ENCODE data around the gene APOBEC3C.
A peak's percentile ranks its signal among the peaks of the same experiment; 100 is the strongest.

Gene APOBEC3C

DNA sequence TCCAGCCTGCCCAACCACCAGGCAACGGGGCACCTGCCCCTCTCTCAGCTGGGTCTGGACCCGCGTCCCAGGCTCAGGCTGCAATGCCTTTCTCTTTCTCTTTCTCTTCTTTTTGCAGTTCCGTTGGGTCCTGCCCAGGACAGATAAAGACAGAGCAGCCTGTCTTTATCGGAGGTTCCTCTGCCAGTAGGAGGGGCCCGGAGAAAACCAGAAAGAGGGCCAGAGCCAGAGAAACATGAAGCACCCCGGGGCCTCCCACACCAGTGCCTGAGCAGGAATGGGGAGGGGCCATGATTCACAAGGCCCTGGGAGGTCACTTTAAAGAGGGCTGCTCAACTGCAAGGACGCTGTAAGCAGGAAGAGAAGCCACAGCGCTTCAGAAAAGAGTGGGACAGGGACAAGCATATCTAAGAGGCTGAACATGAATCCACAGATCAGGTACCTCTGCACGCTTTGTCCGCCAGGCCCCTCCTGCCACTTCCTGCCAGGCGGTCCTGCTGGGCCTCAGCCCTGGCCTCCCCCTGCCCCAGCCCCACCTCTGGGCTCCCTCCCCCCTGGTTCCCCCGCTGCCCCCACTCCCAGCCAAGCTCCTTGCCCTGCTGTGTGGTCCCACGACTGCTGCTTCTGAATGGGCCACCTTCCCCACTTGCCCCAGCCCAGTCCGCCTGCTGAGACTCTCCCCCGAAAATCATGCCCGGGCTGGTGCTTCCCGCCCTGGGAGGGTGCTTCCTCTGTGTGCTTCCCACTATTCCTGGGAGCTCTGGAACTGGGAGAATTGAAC, at the start of gene APOBEC3C:
TSS of gene APOBEC3C (plus strand) at position 316 of the 781 bp plus-strand sequence. CDS start at position 422, 106 bp downstream.
- Mint-ChIP-seq H3K4me1 (peaks cover 43% of the 10 kb centered on the region), H3K9me3 (no peaks in the 10 kb centered on the region), H3K36me3 (peaks cover 21% of the 10 kb centered on the region), H3K27ac (peak within 1 kb of the TSS; percentile 99), H3K27me3 (no peaks in the 10 kb centered on the region), H3K4me3 (peak within 1 kb of the TSS; percentile 100)
- ATAC-seq: peak; percentile 96

DNA sequence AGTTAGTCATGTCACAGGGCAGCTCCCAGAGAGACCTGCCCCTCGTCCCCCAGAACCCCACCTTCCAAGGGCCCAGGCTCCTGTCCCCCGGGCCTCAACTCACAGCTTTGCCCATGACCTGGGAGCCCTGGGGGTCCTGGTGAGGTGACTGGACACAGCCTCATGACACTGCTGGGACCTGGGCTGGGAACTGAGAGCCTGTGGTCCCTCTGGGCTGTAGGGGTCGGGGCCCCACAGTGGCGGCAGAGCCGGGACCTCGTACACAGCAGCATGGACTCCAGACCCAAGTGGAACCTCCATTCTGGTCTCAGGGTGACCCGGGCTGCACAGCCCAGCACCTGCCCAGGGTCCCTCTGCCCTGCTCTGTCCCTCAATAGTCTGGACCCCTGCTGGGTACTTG, 49.8 kb upstream of the APOBEC3C start:
- Mint-ChIP-seq H3K9me3 (no peaks in the 10 kb centered on the region), H3K4me3 (no peak overlapping the region), H3K27me3 (peaks cover 13% of the 10 kb centered on the region), H3K4me1 (peaks cover 24% of the 10 kb centered on the region), H3K27ac (no peak overlapping the region), H3K36me3 (no peaks in the 10 kb centered on the region)
- ATAC-seq: no peak

DNA sequence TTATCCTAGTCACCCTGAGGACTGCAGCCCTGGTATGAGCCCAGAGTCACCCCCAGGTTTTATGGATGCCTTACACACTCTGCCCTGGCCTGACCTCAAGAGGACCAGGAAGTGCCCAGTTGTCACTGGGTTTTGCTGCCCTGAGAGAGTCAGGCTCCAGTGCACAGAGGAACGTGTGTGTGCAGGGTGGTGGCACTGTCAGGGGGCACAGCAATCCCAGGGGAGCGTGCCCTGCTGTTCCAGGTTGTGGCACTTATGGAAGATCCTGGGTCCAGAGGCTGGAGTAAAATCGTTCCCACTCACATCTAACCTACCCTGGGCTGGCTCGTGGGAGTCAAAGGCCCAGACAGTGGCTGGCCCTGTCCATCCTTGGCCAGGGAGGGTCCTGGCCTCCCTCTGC, 49.1 kb upstream of the APOBEC3C start:
- no peak for ATAC-seq
- H3K4me3 Mint-ChIP-seq: no peak overlapping the region
- peaks cover 25% of the 10 kb centered on the region for H3K4me1 Mint-ChIP-seq
- H3K9me3 Mint-ChIP-seq: no peaks in the 10 kb centered on the region
- H3K36me3 Mint-ChIP-seq: no peaks in the 10 kb centered on the region
- H3K27ac Mint-ChIP-seq: no peak overlapping the region
- H3K27me3 Mint-ChIP-seq: peaks cover 8% of the 10 kb centered on the region

DNA sequence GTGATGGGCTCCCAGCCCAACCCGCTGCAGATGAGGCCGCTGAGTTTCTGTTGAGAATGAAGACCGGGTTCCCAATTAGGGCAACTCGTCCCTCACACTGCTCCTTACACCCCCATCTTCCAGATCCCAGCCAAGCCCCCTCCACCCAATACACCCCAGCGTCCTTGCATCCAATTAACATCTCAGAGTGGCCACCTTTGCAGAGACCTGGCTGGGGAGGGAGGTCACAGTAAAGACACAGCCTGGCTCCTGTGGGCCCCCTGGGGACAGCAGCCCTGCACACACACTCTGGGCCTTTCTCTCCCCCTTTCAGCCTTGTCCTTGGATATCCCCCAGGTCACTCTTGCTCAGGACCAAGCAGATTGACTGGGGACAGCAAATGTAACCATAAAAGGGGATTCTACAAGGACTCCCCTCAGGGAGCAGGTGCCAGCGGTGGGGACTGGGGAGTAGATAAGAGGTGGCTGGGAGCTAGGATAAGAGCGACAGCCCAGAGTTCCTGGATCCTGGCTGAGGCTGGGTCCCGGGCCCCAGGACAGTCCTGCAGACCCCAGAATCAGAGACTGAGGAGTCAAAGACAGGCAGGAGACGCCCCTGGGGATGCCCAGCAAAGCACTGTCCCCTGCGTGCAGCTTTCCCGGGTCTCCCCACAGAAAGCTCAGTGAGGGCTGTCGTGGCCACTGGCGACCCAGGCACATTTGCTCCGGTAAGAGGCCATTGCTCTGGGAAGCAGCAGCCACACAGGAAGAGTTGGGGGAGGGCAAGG, 48.3 kb upstream of the APOBEC3C start:
- H3K27ac Mint-ChIP-seq: no peak overlapping the region
- no peak overlapping the region for H3K4me3 Mint-ChIP-seq
- peaks cover 15% of the 10 kb centered on the region for H3K27me3 Mint-ChIP-seq
- no peak for ATAC-seq
- no peaks in the 10 kb centered on the region for H3K36me3 Mint-ChIP-seq
- H3K9me3 Mint-ChIP-seq: no peaks in the 10 kb centered on the region
- H3K4me1 Mint-ChIP-seq: peaks cover 25% of the 10 kb centered on the region

DNA sequence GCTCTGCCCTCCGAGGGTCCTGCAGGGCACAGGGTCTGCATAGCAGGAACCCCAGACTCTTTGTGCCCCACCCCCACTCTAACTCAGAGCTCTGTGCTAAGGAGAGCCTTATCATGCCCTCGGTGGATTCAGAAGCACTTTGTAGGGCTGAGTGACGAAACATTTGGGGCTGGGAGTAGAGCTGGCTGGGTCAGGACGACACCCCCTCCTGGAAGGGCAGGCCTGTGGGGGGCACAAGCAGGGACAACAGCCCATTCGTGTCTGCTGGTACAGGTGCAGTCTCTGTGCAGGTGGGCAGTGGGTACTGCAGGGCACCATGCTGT, 47.7 kb upstream of the APOBEC3C start:
- no peaks in the 10 kb centered on the region for H3K36me3 Mint-ChIP-seq
- H3K4me3 Mint-ChIP-seq: no peak overlapping the region
- peak overlapping the region; percentile 69 for H3K27ac Mint-ChIP-seq
- H3K27me3 Mint-ChIP-seq: peaks cover 18% of the 10 kb centered on the region
- H3K9me3 Mint-ChIP-seq: no peaks in the 10 kb centered on the region
- ATAC-seq: no peak
- peaks cover 25% of the 10 kb centered on the region for H3K4me1 Mint-ChIP-seq

DNA sequence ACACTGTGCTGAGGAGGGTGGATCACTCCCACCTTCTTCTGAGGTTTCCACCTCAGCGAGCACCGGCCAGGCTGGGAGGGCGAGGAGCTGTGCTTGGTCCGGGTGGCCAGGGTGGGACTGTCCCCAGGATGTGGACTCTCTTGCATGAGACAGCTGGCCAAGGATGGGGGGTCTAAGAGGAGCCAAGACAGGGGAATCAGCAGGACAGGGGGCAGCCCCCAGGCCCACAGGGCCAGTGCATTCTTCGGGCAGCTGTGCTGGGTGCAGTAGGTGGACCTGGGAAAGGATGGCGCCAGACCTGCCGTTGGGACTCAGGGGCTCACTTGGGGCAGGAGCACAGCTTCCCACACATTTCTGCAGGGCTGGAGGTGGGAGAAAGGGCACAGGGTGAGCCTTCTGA, 47.1 kb upstream of the APOBEC3C start:
- Mint-ChIP-seq H3K4me3 (no peak overlapping the region), H3K27me3 (peaks cover 18% of the 10 kb centered on the region), H3K4me1 (peaks cover 25% of the 10 kb centered on the region), H3K9me3 (no peaks in the 10 kb centered on the region), H3K27ac (peak overlapping the region; percentile 69), H3K36me3 (no peaks in the 10 kb centered on the region)
- ATAC-seq: no peak

DNA sequence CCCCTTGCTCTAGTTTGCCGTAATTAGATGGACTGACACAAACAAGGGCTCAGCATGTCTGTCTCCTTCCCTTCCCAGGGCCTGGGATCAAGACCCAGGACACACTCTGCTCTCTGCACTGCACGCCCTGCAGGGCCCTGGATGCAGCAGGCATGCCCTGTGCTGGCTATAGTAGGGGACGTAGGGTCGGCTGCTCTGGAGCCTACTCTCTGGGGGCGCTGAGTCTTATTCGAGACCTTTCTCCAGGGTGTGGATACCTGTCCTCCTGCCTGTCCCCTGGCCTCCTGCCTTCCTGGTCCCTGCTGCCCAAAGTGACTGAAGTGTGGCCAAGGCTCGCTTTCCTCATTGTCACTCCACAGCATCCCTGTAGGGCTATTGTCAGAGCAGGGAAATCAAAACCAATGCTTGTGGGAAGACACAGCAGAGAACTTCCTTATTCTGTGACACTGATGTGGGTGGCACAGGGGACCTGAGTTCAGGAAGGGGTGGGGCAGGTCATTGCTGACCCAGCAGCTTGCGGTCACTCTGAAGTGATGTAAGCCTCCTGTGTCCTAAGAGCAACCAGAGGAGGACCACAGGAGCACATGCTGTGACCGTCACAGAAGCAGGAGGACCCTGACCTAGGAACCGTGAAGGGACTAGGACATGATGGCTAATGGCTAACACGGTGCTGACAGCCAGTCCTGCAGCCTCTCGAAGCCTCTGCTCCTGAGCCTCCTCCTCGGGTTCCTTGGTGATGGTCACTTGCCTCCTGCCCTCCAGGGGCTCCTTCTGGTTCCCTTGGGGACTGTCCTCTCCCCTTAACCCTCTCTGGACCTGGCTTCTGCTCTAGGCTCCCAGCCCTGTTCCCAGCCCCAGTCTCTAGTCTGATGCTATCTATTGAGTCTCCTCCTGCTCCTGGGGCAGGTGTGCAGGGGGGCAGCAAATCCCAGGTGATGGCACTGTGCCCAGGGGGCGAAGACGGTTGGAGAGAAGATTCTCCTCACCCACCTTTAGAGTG, 46.3 kb upstream of the APOBEC3C start:
- Mint-ChIP-seq H3K27me3 (peaks cover 18% of the 10 kb centered on the region), H3K4me1 (peaks cover 25% of the 10 kb centered on the region), H3K9me3 (no peaks in the 10 kb centered on the region), H3K27ac (peak overlapping the region; percentile 42), H3K36me3 (no peaks in the 10 kb centered on the region), H3K4me3 (no peak overlapping the region)
- peak; percentile 67 for ATAC-seq

DNA sequence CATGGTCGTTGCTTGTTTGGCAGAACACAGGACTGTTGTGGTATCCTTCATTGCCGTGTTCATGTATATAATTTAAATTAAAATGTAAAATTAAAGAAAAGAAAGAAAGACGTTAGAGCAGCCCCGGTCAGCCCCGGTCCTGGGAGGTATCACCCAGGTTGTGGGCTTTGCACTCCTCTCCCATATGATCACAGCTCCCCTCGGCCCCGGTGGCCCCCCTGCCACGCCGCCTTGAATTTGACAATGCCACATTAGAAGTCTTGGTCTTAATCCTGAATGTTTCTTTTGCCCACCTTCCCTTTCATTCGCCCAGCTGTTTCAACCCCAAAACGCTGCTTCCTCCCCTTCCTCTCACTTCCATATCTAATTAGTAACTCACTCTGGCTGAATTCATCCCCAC, 45.3 kb upstream of the APOBEC3C start:
- Mint-ChIP-seq H3K36me3 (no peaks in the 10 kb centered on the region), H3K9me3 (no peaks in the 10 kb centered on the region), H3K27me3 (peaks cover 18% of the 10 kb centered on the region), H3K27ac (no peak overlapping the region), H3K4me1 (peaks cover 25% of the 10 kb centered on the region), H3K4me3 (no peak overlapping the region)
- ATAC-seq: no peak

DNA sequence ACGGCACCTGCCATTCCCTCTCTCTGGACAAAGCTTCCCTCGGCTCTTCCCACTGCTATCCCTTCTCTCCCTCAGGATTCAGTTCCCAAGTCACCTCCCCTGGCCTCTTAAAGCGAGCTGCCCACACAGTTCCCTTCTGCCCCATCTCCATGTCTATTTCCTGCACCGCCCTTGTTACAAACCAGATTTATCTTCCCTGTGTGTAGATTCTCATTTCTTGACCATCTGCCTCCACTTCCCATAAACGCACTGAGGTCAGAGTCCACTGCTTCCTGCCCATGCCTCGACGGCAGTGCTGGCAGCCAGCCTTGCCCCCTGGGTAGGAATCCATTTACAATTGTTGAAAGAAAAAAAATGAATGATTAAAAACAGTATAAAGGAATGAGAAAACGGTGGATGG, 43.5 kb upstream of the APOBEC3C start:
- Mint-ChIP-seq H3K9me3 (no peaks in the 10 kb centered on the region), H3K36me3 (no peaks in the 10 kb centered on the region), H3K4me1 (peaks cover 25% of the 10 kb centered on the region), H3K4me3 (no peak overlapping the region), H3K27me3 (peaks cover 18% of the 10 kb centered on the region), H3K27ac (no peak overlapping the region)
- ATAC-seq: no peak

DNA sequence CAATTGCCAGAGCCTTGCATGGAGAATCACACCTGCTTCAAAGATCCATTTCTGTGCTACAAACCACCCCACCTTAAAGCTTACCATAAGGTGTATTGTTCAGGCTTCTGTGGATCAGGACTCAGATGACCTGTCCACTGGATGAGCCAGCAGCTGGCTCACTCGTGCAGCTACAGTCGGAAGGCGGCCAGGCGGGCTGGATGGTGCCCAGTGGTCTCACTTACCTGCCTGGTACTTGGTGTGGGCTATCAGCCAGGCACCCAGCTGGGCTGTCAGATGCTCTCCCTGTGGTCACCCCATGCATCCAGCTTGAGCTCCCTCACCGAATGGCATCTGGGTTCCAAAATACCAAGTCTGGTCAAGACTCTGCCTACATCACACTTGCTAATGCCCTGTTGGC, 42.9 kb upstream of the APOBEC3C start:
- H3K4me1 Mint-ChIP-seq: peaks cover 25% of the 10 kb centered on the region
- peaks cover 18% of the 10 kb centered on the region for H3K27me3 Mint-ChIP-seq
- H3K27ac Mint-ChIP-seq: peak overlapping the region; percentile 22
- H3K4me3 Mint-ChIP-seq: no peak overlapping the region
- H3K9me3 Mint-ChIP-seq: no peaks in the 10 kb centered on the region
- no peak for ATAC-seq
- no peaks in the 10 kb centered on the region for H3K36me3 Mint-ChIP-seq

DNA sequence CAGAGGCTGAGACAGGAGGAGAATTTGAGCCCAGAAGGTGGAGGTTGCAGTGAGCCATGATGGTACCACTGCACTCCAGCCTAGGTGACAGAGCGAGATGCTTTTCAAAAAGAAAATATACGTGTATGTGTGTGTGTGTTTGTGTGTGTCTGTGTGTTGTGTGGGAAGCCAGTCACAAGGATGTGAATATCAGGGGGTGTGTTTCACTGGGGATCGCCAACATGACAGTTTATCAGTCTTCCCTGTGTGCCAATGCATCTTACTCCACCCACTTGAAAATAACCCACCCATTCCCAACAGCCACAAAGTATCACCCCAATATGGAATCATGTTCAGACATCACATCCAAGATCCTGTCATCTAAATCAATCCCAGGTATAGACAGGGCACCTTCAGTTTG, 42.3 kb upstream of the APOBEC3C start:
- no peak for ATAC-seq
- H3K9me3 Mint-ChIP-seq: no peaks in the 10 kb centered on the region

DNA sequence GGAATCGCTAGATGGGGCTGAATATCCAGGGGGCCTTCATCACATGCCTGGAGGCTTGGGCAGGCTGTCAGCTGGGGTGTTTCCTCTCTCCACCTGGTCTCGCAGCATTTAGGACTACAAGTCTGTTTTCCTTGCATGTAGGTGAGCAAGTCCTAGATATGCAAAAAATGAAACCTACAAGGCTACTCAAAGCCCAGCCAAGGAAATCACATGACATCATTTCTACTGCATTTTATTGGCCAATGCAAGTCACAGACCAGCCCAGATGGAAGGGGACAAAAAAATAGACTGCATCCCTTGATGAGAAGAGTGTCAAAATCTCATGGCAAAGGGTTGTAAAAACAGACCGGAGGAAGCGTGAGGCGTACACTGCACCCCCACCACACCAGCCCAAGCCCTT, 41.5 kb upstream of the APOBEC3C start:
- no peaks in the 10 kb centered on the region for H3K36me3 Mint-ChIP-seq
- H3K4me3 Mint-ChIP-seq: no peak overlapping the region
- H3K9me3 Mint-ChIP-seq: no peaks in the 10 kb centered on the region
- ATAC-seq: no peak
- peaks cover 18% of the 10 kb centered on the region for H3K27me3 Mint-ChIP-seq
- H3K27ac Mint-ChIP-seq: peak overlapping the region; percentile 22
- H3K4me1 Mint-ChIP-seq: peaks cover 15% of the 10 kb centered on the region

More for the DNA sequence above, 42.3 kb upstream of the APOBEC3C start:
- Mint-ChIP-seq H3K4me1 (peaks cover 21% of the 10 kb centered on the region), H3K27ac (peak overlapping the region; percentile 22), H3K36me3 (no peaks in the 10 kb centered on the region), H3K4me3 (no peak overlapping the region), H3K27me3 (peaks cover 18% of the 10 kb centered on the region)

DNA sequence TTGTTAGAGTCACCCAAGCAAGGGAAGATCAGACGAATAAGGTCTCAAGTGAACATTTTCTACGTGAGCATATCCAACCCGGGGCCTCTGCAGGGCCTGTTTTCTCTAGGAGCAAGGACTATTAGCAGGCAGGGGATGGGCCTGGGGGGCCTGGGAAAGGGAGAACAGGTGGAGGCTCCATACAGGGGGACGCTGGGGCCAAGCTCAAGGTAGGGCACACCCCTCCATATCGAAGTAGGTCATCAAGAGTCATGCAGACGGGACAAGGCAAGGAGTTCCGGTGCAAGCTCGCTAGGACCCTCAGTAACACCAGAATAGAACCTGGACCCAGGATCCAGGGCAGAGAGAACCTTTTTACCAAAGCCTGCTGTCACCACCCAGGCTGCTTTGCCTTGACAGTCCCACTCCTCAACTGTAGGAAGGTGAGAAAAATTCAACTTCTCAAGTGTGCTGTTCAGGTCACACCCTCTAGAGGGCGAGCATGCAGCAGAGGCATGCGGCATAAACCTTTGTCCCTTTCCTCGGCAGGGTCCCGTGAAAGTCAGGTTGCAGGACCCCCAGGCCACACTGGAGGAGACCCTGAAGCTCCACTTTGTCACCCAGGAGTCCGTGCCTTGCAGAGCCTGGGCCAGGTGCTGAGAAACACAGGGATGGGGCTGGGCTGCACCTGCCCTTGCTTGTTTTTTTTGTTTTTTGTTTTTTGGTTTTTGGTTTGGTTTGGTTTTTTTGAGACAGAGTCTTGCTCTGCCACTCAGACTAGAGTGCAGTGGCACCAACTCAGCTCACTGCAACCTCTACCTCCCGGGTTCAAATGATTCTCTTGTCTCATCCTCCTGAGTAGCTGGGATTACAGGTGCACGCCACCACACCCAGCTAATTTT, 40.5 kb upstream of the APOBEC3C start:
- Mint-ChIP-seq H3K4me3 (no peak overlapping the region), H3K9me3 (no peaks in the 10 kb centered on the region), H3K4me1 (peaks cover 6% of the 10 kb centered on the region), H3K36me3 (no peaks in the 10 kb centered on the region), H3K27ac (no peak overlapping the region), H3K27me3 (peaks cover 18% of the 10 kb centered on the region)
- ATAC-seq: no peak

DNA sequence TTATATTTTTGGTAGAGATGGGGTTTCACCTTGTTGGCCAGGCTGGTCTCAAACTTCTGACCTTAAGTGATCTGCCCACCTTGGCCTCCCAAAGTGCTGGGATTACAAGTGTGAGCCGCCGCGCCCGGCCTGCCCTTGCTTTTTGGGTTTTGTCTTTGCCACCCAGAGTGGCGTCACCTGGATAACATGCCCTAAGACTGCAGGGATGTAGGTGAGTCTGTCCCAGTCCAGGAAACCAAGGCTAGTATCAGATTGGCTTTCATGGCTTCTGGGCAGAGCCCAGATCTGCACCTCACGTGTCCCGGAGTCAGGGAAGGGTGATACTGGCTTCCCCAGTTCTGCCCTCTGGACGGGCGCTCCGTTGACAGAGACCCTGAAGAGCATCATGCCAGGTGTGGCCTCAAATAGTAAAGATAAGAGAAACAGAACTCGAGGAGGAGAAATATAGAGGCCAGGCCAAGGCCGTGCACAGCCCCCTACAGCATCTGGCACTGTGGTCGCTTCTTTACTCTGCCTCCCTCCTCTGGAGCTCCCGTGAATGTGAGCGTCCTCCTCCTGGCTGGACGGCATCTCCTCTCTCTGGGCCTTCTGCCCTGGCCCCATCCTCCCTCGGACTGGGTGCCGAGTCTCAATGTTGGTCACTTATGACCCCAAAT, 39.8 kb upstream of the APOBEC3C start:
- Mint-ChIP-seq H3K4me3 (no peak overlapping the region), H3K27ac (no peak overlapping the region), H3K4me1 (peaks cover under 1% of the 10 kb centered on the region), H3K9me3 (no peaks in the 10 kb centered on the region), H3K36me3 (no peaks in the 10 kb centered on the region), H3K27me3 (peaks cover 13% of the 10 kb centered on the region)
- ATAC-seq: no peak

All from stimulated activated memory B cell treated with anti-CD40 and anti-IgM and Interleukin-4, amounts not matched to agents 10 μg/mL and 1 μg/mL and 100 μg/mL, for 72 hours (primary cell).